NB4 (cell line): ENCODE measurements around the gene BLOC1S1.

ENCODE experiments used
- CTCF ChIP-seq: IDR thresholded peaks from one replicate; pipeline ENCODE4 v1.5.1; 2012; ENCODE audit warnings: low read depth, low read length
- POLR2A ChIP-seq: IDR thresholded peaks from 2 replicates; pipeline ENCODE4 v1.6.1; 2011; ENCODE audit warnings: mild to moderate bottlenecking; ENCODE audit not compliant: insufficient read length; ENCODE audit errors: extremely low read depth

- TF ChIP-seq CTCF = no peak
- TF ChIP-seq POLR2A = no peak
Observed at GRCh38 chr12:55703288-55703687, 12.6 kb upstream of the BLOC1S1 start.
